ENCODE results near the gene ABCC1.

ABCC1 gene

DNA sequence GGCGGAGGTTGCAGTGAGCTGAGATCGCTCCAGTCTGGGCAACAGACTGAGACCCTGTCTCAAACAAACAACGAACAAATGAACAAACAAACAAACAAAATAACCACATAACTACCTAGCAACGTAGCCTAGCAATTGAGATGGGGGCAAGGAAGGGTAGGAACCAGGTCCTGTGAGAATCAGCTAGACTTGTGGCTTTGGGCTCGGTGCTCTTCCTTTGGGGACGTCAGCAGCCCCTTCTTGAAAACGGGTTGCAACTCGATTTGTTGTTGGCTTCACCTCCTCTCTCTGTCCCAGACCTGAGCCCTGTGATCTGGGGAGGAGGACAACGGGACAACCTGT is 72.2 kb downstream of the ABCC1 start:
- DNase-seq (ENCODE audit: low read depth): no peak

- DNase-seq (ENCODE audit: low read depth): peak; percentile 94
Observed at GRCh38 chr16:16021988-16022682, 72.7 kb downstream of the ABCC1 start.

- DNase-seq (ENCODE audit: low read depth): no peak
Observed at GRCh38 chr16:16022683-16023064, 73.3 kb downstream of the ABCC1 start.

GRCh38 chr16:16025214-16025968 is 76.0 kb downstream of the ABCC1 start:
- DNase-seq (ENCODE audit: low read depth): peak; percentile 54

- no peak for DNase-seq (ENCODE audit: low read depth)
Observed at GRCh38 chr16:16027728-16028310, 78.4 kb downstream of the ABCC1 start.

DNA sequence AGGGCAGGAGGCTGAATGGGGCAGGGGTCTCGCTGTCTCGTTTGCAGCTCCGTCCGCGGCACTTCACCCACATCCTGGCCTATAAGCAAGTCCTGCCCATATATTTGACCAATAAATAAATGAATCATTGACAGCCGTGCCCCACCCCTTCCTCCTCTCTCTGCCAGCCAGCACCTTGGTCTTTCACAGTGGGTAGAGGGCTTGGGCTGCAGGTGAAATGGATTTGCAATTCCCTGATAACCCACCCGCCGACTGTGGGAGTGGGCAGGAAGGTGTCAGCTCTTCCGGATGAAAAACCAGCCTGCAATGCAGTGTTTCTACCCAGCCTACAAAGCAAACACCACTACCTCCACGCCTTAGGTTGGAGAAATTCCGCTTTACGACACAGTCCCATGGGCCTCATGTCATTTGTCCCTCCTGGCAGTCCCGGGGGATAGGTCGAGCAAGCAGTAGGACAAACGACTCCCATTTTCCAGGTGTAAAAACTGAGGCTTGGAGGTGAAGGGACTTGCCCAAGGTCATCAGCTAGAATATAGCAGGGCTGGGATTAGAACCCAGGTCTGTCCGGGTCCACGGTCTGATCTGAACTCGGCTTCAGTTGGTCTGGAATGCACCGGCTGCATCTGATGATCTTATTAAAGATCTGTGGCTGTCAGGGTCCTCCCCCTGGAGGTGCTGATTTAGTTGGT is 79.0 kb downstream of the ABCC1 start:
- no peak for DNase-seq (ENCODE audit: low read depth)

DNA sequence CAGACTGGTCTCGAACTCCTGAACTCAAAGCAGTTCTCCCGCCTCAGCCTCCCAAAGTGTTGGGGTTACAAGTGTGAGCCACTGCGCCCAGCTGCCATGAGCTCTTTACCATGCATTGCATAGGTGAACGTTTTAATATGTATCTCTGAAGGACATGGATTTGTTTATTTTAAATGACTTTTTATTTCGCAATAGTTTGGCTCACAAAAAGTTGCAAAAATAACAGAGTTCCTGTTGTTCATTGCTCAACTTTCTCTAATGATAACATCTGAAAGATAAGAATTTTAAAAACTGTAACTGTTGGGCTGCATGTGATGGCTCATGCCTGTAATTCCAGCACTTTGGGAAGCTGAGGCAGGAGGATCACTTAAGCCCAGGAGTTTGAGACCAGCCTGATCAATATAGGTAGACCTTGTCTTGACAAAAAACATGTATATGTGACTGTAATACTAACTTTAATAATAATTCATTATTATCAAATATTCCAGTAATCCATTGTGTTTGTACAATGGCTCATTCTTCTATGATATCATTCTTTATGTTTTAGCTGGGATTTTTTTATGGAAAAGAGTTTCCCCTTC is 80.1 kb downstream of the ABCC1 start:
- peak; percentile 76 for DNase-seq (ENCODE audit: low read depth)

GRCh38 chr16:16030449-16030848 is 81.0 kb downstream of the ABCC1 start:
- DNase-seq (ENCODE audit: low read depth): no peak

DNA sequence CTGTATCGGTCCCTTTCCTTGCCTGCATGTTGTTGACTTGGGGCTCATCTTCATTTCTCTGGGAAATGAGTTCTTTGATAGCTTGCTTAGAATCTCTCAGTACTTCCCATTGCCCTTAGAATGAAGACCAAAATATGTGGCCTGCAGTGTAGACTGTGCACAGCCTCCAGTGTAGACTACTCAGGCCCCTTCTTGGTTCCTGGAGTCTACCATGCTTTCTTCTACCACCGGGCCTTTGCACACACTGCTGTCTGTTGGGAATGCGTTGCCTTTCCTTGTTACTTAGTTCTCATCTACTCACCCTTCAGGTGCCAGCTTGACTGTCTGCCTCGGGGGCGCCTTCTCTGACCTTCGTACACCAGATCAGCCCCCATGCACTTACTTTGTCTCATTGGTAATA is 82.0 kb downstream of the ABCC1 start:
- DNase-seq (ENCODE audit: low read depth): no peak

- no peak for DNase-seq (ENCODE audit: low read depth)
Observed at GRCh38 chr16:16032271-16032979, 83.0 kb downstream of the ABCC1 start.

- DNase-seq (ENCODE audit: low read depth): no peak
Observed at GRCh38 chr16:16033208-16033717, 83.8 kb downstream of the ABCC1 start.

DNA sequence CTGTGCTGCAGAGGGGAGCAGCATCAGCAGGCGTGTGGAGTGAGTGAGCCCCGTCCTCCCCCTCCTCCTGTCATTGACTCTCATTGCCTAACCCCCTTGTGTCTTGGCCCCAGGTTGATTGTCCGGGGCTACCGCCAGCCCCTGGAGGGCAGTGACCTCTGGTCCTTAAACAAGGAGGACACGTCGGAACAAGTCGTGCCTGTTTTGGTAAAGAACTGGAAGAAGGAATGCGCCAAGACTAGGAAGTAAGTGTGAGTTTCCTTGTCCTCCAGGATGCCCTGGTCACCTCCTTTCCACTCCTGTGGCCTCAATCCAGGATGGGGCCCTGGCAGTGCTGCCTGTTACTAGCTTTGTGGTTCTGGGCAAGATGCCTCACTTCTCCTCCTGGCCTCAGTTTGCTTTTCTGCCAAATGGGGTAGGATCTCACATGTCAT is 87.0 kb downstream of the ABCC1 start:
- DNase-seq (ENCODE audit: low read depth): no peak

DNA sequence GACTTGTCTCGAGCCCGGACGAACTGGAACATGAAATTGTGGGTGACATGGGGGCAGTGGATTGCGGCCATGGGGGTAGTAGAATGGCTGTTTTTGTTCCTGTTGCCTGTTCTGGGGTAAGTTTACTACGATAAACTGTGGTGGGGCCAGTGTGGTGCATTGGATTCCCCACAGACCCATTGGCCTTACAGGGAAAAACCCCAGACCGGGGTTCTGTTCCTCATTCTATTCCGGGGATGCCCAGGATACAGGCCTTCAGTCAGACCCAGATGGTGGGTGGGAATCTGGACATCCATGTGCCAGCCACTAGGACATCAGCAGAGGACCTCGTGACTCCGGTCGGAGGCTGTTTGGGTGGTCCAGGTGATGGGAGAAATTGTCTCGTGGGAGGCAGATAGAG is 88.1 kb downstream of the ABCC1 start:
- no peak for DNase-seq (ENCODE audit: low read depth)

GRCh38 chr16:16037970-16038369 is 88.6 kb downstream of the ABCC1 start:
- DNase-seq (ENCODE audit: low read depth): no peak

GRCh38 chr16:16038950-16039349 is 89.5 kb downstream of the ABCC1 start:
- DNase-seq (ENCODE audit: low read depth): no peak

DNA sequence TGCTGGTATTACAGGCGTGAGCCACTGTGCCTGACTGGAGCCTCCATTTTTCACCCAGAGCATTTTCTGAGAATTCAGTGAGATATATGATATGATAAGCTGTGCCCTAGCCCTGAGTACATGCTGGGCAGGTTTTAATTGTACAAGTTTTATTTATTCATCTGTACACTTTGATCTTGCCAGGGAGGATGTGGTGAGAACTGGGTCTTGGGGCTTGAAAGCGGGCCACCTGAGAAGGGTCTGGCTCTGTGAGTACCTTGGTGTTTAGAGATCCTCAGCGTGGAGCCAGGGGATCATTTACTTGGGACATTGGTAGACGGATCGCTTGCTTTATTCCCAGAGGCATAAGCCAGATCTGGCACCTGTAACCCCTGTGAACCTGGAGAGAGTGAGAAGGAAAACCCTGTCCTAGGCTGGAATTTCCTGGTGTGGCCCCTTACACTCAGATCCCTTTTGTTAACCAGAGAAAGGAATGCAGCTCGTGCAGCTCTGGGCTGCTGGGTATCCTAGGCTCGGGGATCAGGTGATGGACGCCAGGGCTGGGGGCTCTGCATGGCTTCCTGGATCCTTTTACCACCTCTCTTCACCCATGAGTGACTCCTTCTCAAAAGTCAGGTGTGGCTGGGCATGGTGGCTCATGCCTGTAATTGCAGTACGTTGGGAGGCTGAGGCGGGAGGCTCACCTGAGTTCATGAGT is 91.9 kb downstream of the ABCC1 start:
- DNase-seq (ENCODE audit: low read depth): no peak

DNA sequence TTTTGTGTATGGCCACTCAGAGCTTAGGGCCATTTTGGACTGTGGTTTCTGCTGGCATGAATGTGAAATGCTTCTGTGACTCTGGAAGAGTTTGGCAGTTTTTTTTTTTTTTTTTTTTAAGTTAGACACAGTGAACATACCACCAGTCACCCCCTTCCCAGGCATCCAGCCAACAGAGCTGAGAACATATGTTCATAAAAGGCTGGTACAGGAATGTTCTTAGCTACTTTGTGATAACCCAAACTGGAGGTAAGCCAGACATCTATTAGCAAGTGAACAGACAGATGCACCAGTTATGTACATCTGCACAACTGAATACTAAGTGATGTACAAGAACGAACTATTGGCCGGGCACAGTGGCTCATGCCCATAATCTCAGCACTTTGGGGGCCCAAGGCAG is 92.7 kb downstream of the ABCC1 start:
- peak; percentile 99 for DNase-seq (ENCODE audit: low read depth)

- no peak for DNase-seq (ENCODE audit: low read depth)
Observed at GRCh38 chr16:16045296-16045695, 95.9 kb downstream of the ABCC1 start.

GRCh38 chr16:16045879-16046278 is 96.5 kb downstream of the ABCC1 start:
- DNase-seq (ENCODE audit: low read depth): no peak

DNA sequence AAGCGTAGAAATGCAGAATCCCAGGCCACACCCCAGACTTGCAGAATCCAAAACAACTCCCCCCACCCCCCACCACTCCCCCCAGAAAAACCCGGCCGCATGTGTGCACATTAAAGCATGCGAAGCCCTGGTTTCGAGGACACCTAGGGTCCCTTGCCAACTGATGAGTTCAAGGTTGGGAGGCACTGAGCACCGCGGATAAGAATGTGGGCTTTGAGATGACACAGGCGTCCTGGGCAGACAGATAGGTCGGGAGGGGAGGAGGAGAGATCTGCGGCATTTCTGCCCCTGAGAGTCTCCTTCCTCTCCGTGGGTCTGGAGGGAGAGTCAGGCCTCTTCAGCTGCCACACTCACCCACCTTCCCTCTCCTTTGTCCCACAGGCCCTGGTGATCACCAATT is 98.3 kb downstream of the ABCC1 start:
- no peak for DNase-seq (ENCODE audit: low read depth)

All from amniotic epithelial cell (primary cell).